ENCODE data around the gene TYMP. TPM values are rescaled to one million over a fixed set of nuclear protein-coding genes. Genes with fewer than 3 reads are reported as not detected.
A peak's percentile ranks its signal among the peaks of the same experiment; 100 is the strongest.

Gene TYMP
- total and polyA plus RNA-seq, 10 of the 15 experiments (the other 5 are each of a cell fraction or from before 2014, with no cell fraction given): 0.42 to 57.8 (median 24.6) TPM

- TF ChIP-seq BHLHE40 (IDR thresholded peaks at IDR 0.05; ENCODE audit: borderline replicate concordance in 1 of 2, low read depth in 2 of 2, low read length in 1 of 2) (peak; percentile 93 to 94), SREBF1 (IDR thresholded peaks at IDR 0.05; ENCODE audit: low read length) (no peak), EED (IDR thresholded peaks at IDR 0.05; ENCODE audit: low read depth) (peak; percentile 86), HCFC1 (IDR thresholded peaks at IDR 0.05; ENCODE audit: low read length) (0 out of 2 replicates have a peak, but pooled peaks have one; percentile 19), ATF2 (IDR thresholded peaks at IDR 0.05; ENCODE audit: low read length) (no peak), CTCF (IDR thresholded peaks at IDR 0.05 in 2 of 3, conservative IDR thresholded peaks at IDR 0.05 in 1 of 3; ENCODE audit: control insufficient read depth in 2 of 3, extremely low read depth in 1 of 3, insufficient read depth in 1 of 3, low read depth in 3 of 3, low read length in 3 of 3) (peak in 1 of 3 experiments; percentile 21; a peak in 1 of 6 replicates), MTA2 (IDR thresholded peaks at IDR 0.05; ENCODE audit: low read depth) (peak; percentile 81), RFX5 (IDR thresholded peaks at IDR 0.05; ENCODE audit: low read depth, low read length) (peak; percentile 71; the same call in 1 of the 2 replicates), WRNIP1 (IDR thresholded peaks at IDR 0.05; ENCODE audit: borderline replicate concordance, low read depth, low read length) (no peak), DPF2 (IDR thresholded peaks at IDR 0.05) (peak; percentile 74), IKZF2 (IDR thresholded peaks at IDR 0.05) (peak; percentile 78 to 91), CREM (IDR thresholded peaks at IDR 0.05; ENCODE audit: low read depth) (peak; percentile 83), ASH2L (IDR thresholded peaks at IDR 0.05; ENCODE audit: borderline replicate concordance, low read depth) (0 out of 2 replicates have a peak, but pooled peaks have one; percentile 57), GABPA (IDR thresholded peaks at IDR 0.05; ENCODE audit: low read depth) (no peak), REST (IDR thresholded peaks at IDR 0.05; ENCODE audit: low read depth, low read length) (no peak), USF2 (IDR thresholded peaks at IDR 0.05; ENCODE audit: borderline replicate concordance, low read depth, low read length) (no peak), ZBED1 (IDR thresholded peaks at IDR 0.05; ENCODE audit: borderline replicate concordance) (no peak), ZBTB4 (CRISPR knock-in tag; IDR thresholded peaks at IDR 0.05) (no peak), ZNF207 (IDR thresholded peaks at IDR 0.05; ENCODE audit: borderline replicate concordance) (0 out of 2 replicates have a peak, but pooled peaks have one; percentile 37), PAX8 (IDR thresholded peaks at IDR 0.05) (no peak)
These were observed 12.7 kb upstream of the TYMP start (continued) for GRCh38 chr22:50542416-50542927.
